HG03354 (cell line): ENCODE measurements around the gene AGPAT4.
A peak's percentile ranks its signal among the peaks of the same experiment; 100 is the strongest.

Experiments used
- ATAC-seq: cut with Tn5 transposase; IDR thresholded peaks from one replicate; pipeline ENCODE4 v1.9.1; 2021; ENCODE audit warnings: mild to moderate bottlenecking; ENCODE audit not compliant: unreplicated experiment, poor library complexity, severe bottlenecking

AGPAT4 gene

DNA sequence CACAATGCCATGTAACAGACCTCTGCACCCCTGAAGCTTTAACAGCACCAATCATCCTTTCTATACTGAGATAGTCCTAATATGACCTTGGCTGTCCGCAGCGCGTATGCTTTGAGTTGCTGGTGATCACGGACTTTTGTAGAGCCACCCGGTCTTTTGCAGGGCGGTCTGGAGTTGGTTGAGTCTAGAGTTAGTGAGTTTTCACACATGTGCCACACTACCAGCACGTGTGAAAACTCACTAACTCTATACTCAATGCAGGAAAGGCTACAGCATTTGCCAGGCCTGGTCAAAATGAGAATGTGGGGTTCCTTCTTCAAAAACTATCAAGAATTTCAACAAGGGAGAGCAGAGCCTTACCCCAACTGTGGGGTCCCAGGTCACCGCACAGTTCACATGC is 14.6 kb downstream of the AGPAT4 start:
- no peak for ATAC-seq

DNA sequence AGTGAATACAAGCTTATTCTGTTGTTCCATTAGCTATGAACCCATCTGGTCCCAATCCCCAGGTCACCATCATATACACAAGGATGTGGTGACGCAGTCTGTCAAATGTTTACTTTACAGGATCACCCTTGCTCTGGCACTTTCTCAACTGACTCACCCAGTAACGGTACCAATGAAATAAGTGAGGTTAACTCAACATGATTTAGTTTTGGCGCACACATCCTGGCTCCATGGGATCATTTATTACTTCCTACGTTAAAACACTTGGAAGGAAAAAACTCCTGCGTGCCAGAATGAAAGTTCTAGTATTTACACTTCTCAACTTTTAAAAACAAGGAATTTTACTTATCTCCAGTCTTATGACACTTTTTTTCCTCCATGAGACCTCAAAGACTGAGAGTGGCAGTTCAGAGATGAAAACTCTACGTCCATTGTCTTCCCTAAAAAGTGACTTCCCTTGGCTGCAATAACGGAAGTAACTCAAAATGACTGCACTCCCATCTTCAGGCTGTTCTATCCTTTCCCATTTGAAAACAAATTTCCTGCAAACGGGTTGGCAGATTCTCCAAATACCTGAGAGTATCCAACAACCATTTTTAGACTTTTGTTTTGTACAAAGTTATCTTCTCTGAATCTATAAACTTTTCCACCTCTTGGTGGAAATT is 15.9 kb downstream of the AGPAT4 start:
- ATAC-seq, result no peak

DNA sequence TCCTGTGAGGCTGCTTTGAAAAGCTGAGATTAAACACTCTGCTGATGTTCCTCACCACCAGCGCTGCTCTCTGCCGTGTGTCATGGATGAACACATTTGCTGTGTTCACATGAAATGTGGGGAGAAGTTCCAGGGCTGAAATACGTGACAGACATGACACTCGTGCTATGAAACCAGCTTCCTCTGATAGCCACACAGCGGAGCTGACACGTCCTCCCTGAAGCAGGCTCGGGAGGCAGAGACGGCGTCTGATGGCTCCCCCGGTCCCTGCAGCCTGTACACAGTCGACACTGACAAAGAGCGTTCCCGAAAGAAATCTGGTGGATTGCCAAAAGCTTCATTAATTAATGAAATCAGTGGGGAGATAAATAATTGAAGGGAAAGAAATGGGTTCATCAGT is 17.5 kb downstream of the AGPAT4 start:
- no peak for ATAC-seq

DNA sequence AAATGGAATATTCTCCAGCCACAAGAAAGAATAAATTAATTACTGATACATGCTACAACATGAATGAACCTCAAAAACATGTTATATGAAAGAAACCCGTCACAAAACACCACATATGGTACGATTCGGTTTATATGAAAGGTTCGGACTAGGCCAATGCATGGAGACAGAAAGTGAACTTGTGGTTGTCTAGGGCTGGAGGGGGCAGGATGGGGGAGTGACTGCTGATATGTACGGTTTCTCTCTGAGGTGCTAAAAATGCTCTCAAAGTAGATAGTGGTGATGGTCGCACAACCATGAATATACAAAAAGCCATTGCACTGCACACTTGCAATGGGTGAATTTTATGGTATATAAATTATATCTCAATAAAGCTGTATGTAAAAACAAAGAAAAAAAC is 18.3 kb downstream of the AGPAT4 start:
- no peak for ATAC-seq

DNA sequence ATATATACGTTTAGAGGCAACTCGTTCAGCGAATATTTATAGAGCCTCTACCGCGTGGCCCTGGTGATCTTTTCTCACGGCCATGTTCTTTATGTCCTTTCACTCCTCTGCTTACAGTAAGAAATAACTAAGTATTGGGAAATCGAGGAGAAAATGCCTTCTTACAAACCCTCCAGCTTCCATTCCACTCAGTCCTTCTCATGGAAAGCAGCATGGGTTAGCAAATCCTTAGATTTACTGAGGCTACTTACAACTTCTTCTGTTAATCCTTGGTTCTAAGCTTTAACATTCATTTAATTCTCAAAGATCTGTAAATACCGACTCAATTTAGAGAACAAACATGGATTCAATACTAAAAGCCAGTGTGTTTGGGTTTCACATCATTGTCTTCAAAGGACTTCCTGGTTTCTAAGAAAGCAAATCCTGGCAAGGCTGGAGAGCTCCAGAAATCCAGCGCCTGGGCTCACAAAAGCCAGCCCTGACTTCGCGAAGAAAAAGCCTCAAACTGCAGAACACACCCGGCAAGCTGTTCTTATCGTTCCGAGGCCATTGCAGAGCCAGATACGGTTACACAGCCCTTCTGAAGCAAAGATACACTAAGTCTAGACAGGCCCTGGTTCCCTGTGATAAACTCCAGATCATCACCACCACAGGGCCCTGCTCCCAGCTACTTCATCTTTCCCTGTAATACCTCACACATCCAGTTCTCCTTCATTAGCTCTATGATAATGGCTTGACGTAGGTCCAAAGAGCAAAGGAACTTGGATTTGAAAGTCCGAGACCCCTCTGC is 19.2 kb downstream of the AGPAT4 start:
- ATAC-seq, result no peak

DNA sequence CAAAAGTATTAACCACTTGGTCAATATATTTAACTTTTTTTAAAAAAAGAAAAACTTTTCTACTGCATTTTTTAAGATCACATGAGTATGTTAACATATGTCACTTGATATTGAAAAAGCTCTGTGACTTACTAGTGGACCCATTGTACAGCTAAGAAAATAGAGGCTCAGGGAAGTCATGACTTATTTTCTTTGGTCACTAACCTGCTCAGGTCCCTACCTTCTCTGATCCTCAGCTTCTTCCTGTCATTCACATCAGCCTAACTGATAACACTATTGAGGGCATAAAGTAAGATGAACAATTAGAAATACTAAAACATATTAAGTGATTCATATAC is 19.8 kb downstream of the AGPAT4 start:
- no peak for ATAC-seq

DNA sequence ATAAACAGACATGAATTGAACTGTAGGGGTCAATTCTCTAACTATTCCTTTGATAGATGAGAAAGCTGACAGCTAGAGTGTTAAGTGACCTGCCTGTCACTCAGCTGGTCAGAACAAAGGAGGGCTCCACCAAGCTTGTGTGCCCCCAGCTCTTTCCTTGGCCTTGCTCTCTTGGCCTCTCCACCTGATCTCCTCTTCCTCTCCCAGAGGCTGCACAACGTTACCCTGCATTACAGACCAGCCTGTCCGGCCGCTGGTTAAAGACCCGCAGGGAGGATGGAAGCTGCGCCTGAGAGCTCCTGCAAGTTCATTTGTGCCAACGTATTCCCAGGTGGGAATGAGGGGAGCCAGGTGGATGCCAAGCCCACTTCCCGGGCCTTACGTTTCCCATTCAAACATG is 22.5 kb downstream of the AGPAT4 start:
- ATAC-seq, result no peak

DNA sequence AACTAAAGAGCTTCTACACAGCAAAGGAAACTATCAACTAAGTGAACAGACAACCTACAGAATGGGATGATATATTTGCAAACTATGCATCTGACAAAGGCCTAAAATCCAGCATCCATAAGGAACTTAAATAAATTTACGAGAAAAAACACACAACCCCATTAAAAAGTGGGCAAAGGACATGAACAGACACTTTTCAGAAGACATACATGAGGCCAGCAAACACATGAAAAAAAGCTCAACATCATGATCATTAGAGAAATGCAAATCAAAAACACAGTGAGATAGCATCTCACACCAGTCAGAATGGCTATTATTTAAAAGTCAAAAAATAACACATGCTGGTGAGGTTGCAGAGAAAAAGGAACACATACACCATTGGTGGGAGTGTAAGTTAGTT is 24.5 kb downstream of the AGPAT4 start:
- no peak for ATAC-seq

DNA sequence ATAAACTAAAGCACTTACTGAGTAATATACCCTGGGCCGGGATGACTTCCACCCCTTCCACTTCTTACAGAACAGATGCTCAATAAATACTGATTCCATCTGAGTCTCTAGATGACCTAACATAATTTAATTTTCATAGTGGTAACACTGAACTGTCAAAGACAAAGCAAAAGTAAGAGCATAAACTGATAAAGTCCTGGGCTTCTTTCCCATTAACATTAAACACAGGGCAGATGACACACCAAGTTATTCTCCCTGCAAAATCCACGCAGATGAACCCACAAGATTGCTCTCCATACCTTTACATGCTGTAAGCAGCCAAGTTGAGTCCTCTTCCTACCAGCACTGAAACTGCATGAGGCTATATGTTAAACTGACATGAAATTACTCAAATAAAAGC is 27.1 kb downstream of the AGPAT4 start:
- no peak for ATAC-seq

DNA sequence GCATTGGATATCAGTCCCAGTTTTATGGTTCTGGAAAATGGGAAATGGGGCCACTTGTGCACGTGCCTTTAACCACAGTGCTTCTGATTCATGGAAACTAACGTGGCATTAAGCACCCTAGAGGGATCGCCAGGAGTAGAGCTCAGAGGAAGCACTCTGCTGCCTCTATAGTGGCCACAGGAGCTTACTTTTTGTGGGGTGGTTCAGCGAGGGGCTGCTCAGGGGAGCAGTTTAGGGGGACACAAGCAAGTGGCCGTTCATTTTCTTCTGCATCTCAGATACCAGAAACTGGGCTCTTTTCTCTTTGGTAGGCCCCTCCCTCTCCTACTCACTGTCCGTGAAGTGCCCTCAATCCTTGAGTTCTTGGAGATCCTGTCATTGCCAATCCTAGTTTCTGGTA is 28.5 kb downstream of the AGPAT4 start:
- ATAC-seq, result no peak

DNA sequence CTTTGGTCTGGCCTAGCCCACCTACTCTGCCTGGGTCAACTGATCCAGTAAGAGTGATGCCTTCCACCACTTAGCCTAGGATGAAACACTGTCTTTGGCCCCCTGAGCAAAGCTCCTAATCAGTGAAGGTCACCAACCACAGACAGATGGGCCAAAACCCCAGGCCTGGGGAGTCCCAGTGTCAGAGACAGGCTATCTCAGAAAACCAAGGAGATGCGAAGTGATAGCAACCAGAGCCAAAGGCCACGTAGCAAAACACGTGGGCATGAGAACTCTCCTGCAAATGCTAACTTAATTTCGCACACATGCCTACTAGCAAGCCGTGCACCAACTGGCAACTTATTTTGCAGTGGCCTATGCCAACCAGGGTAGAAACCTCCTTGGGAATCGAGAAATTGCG is 29.1 kb downstream of the AGPAT4 start:
- ATAC-seq, result no peak

DNA sequence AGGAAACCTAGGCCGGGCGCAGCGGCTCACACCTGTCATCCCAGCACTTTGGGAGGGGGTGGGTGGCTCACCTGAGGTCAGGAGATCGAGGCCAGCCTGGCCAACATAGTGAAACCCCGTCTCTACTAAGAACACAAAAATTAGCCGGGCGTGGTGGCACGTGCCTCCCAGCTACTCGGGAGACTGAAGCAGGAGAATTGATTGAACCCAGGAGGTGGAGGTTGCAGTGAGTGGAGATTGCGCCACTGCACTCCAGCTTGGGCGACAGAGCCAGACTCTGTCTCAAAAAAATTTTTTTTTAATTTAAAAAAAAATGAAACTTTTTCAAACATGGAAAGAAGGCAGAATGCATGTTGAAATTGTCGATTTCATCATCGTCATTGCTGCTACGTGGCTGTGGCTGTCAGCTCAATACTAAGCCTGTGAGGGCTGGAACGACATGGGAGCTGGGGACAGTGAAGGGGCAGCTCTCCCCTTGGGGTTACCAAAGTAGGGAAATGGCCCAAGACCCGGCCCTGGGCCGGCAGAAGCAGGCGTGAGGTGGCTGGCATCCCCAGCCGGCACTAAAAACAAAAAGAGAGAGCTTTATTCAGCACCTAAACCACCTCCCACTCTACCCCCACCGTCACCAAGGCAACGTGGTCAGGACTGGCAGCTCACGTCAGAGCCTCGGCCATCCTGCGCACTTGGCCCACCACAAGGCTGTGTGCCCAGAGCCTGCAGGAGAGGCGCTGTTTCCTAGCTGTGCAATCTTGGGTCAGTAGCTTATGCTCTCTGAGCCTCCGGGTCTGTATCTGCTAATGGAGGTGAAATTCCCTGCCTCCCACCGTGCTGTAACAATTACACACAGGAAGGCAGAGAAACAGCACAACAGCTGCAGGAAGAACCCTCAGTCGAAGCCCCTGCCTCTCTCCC is 30.8 kb downstream of the AGPAT4 start:
- no peak for ATAC-seq

DNA sequence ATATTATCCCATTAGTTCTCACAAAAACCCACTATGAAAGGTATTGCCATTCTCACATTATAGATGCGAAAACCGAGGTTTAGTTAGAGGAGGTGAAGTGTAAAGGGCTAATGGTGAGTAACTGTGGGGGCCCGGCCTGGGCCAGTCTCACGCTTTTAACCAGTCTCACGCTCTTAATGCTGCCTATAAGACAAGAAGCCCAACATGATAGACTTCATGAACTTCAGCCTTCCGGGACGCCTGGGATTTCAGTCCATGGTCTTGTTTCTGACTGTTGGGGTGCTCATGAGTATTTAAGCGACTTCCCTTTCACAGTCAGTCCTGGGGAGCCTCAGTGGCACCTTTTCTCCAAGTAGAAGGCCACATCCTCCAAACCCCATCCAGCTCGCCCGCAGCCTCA is 31.7 kb downstream of the AGPAT4 start:
- no peak for ATAC-seq

DNA sequence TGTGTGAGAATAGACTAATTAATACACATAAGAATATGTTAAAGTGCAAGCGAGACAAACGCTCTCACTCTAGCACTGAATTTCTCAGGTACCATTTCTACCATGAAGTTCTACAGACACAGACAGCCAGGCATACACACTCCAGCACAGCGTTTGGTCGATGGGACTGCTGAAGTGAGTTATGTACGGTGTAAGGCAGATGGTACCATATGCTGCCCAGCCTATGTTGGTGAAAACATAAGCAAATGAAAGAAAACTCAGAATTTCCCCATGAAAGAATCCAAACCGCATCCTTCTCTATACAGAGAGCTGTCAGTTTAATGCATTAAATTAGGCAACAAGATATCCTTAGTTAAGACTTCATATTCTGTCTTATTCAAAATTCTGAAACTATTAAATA is 34.9 kb downstream of the AGPAT4 start:
- ATAC-seq, result no peak

DNA sequence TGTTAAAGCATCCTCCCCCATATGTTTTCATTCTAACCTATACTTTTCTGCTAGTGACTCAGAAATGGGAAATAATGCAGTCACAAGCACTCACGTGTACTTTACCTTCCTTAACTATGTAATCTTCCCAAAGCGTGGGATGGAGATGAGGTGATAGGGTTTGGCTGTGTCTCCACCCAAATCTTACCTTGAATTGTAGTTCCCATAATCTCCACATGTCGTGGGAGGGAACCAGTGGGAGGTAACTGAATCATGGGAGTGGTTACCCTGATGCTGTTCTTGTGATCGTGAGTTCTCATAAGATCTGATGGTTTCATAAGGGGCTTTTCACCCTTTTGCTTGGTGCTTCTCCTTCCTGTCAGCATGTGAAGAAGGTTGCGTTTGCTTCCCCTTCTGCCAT is 35.4 kb downstream of the AGPAT4 start:
- no peak for ATAC-seq

DNA sequence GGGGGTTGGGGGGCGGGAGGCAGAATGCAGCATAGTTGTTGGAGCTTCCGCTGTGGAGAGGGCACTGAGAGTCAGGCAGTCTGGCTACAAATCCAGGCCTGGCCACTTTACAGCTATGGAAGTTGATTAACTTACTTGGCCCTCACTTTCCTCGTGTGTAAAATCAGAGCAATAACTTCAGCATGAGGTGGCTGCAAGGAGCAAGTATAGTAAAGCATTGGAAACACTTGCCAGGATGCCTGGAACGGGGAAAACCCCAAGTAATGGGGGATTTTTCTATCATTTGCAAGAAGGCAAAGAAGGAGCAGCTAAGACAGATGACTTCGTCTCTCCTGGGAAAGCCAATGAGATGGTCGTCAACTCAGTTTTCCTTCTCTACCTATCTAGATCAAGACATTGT is 35.8 kb downstream of the AGPAT4 start:
- no peak for ATAC-seq

DNA sequence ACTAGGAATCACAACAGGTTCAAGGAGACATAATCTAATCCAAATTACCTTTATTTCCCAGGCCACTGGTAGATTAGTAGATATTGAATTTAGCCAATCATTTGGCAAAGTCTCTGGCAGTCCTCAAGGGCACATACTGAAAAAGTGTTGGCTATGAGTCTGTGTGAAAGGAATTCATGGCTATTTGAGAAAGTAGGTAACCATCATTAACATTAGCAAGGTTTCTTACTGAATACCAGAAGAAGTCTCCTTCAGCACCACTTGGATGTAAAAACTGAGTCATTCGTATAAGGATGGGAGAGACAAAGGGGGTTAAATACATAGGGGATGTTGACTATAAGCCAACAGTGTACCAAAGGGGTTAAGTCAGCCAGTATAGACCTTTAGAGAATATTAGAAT is 36.7 kb downstream of the AGPAT4 start:
- no peak for ATAC-seq

DNA sequence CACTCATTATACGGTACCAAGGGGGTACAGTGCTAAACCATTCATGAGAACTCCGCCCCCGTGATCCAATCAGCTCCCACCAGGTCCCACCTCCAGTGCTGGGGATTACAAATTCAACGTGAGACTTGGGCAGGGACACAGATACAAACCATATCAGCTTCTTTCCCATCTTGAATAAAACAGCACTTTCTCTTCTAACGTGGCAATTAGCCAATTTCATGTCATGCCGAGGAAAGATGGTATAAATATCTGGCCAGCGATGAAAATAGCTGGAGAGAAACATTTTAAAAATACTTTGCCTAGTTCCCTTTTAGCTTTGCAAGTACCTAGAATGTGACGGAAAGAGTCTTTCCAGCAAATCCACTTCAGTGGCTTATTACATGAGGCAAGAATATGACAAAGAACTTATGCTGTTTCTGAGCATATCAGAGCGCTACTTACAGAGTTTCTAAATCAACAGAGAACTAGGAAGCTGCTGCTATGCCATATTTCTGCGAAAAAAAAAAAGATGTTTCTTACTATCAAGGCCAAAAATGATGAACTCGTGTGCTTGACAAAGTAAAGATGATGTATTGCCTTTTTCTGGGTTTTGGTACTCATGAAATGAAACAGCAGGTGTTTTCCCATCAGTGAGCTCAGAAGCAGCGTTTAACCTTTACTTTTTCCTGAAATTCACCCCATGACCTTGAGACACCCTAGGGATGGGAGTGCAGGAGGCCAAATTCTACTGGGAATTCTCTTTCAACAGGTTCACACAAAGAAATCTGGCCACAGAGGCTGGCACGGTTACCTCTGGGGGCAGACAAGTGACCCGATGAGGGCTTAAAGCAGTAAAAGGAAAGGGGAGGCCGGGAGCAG is 37.9 kb downstream of the AGPAT4 start:
- ATAC-seq, result peak; percentile 69

DNA sequence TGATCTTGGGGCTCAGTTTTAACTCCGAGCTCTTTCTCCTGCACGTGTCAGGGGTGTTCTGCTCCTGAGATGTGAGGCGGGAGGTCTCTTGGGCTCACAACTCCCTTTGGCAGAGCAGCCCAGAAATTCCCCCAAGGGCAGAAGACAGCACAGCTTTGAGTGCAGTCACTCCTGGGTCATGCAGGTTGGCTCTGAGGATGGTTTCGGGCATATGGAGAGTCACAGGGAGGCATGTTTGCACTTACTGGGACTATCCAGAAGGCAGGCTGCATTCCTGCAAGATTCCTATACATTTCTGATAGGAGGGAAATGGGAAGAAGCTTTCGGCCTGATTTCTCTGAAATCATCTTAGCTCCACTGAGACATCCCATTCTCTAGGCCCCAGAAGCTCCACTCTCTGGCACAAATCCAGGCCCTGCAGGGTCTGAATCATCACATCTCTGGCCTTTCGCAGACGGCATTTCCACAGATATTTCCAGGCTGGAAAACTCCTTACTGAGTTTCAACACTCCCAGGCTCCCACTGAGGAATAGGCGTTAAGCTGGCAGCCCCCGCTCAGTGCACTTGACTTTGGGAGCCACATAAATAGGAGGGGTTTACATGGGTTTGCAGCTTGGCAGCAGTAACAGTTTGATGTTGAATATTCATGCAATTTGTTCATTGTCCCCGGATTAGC is 39.7 kb downstream of the AGPAT4 start:
- no peak for ATAC-seq
